HG03575 (cell line): ENCODE results near the gene FMN1.

Experiments used
- ATAC-seq: cut with Tn5 transposase; IDR thresholded peaks from one replicate; pipeline ENCODE4 v1.9.1; 2021; ENCODE audit not compliant: unreplicated experiment, insufficient number of reproducible peaks, low FRiP score; ENCODE audit errors: extremely low read depth

Gene FMN1, protein sequence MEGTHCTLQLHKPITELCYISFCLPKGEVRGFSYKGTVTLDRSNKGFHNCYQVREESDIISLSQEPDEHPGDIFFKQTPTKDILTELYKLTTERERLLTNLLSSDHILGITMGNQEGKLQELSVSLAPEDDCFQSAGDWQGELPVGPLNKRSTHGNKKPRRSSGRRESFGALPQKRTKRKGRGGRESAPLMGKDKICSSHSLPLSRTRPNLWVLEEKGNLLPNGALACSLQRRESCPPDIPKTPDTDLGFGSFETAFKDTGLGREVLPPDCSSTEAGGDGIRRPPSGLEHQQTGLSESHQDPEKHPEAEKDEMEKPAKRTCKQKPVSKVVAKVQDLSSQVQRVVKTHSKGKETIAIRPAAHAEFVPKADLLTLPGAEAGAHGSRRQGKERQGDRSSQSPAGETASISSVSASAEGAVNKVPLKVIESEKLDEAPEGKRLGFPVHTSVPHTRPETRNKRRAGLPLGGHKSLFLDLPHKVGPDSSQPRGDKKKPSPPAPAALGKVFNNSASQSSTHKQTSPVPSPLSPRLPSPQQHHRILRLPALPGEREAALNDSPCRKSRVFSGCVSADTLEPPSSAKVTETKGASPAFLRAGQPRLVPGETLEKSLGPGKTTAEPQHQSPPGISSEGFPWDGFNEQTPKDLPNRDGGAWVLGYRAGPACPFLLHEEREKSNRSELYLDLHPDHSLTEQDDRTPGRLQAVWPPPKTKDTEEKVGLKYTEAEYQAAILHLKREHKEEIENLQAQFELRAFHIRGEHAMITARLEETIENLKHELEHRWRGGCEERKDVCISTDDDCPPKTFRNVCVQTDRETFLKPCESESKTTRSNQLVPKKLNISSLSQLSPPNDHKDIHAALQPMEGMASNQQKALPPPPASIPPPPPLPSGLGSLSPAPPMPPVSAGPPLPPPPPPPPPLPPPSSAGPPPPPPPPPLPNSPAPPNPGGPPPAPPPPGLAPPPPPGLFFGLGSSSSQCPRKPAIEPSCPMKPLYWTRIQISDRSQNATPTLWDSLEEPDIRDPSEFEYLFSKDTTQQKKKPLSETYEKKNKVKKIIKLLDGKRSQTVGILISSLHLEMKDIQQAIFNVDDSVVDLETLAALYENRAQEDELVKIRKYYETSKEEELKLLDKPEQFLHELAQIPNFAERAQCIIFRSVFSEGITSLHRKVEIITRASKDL (N-terminal part only)

DNA sequence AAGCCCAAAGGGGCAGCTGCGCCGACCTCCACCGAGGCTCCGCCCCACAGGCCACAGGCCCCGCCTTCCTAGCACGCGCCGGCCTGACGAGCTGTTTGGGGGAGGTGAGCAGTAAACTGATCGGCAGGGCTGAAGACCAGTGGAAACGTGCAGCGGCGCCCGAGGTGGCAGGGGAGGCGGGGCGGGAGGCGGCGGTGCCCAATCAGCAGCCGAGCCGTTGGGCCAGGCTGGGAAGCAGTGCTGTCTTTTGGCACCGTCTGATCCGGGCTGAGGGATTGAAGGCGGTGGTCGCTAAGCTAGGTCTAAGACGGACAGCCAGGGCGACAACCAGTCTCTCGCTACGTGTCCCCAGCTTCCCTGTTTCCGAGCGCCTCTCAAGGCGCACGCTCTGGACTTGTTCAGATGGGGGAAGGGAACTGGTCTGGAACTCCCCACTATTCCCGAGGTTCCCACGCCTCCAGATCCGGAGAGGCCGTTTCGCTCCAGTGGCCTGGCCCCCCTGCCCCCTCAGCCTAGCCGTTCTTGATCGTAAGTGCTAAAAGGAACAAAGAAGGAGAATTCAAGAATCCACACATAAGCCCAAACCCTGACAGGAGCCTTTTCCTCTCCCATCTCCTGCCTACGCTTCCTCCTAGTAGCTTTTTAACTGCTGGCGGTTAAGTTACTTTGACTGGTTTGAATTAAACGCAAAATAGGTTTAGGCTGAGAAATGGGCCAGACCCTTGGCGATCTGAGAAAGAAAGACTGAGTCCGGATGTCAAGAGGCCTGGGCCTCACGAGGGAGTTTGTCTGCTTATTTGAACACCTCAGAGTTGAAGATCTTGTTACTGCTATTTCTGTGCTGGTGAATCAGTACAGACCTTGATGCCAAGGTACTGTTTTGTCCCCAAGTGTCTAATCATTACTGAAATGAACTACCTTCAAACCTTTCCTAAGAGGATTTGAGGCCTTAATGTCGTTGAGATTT lies at the start of gene FMN1:
Gene FMN1 (minus strand): TSS at position 11 of the 967 bp plus-strand sequence. CDS start 39,800 bp downstream, outside the sequence.
- peak; percentile 77 for ATAC-seq

DNA sequence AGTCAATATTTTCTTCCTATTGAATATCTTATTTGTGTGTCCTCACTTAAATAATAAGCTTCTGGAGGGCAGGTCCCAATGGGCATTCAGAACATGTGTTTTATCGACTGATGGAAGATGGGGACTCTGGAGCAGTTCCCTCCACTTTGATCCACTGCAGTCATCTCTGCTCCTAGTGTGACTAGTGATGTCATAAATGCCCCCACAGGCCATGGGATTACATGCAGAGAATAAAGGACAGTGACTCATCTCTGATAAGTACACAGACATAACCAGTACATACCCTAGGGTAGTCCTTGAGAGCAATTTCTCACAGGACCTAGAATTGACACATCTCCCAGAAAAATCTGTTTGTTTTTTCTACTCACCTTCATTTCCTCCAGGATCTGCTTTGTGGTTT lies 49.4 kb upstream of the FMN1 start:
- no peak for ATAC-seq

DNA sequence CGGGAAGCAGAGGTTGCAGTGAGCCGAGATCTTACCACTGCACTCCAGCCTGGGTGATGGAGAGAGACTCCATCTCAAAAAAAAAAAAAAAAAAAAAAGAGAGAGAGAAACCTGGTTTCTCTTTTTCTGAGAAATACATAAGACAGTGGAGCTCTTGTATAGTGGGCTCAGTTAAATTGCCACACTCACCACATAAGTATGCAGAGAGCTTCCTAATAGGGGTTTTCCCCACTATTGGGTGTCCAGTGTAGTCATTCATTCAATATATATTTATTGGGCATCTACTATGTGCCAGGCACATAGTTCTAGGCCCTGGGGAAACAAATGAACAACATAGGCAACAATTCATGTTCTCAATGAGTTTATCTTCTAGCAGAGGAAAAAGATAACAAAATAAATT lies 48.9 kb upstream of the FMN1 start:
- no peak for ATAC-seq

GRCh38 chr15:33242669-33243191 lies 48.2 kb upstream of the FMN1 start:
- ATAC-seq, result no peak

DNA sequence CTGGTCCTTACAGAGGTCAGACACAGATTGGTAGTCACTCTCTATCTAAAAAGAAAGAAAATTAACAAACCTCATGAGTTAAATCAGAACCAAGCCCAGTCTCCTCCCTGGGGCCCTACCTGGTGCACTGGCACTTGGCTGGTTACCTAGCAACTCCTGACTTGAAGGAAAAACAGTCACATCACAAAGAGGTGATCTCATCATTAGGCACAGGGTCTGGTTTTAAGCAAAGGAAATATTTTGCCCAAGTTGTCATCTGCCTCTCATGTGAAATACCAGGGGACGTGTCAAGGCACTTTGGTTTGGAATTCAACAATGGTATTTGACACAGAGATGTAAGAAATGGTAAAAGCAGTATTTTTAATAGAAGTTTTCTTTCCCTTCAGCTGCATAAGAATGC lies 47.7 kb upstream of the FMN1 start:
- no peak for ATAC-seq

DNA sequence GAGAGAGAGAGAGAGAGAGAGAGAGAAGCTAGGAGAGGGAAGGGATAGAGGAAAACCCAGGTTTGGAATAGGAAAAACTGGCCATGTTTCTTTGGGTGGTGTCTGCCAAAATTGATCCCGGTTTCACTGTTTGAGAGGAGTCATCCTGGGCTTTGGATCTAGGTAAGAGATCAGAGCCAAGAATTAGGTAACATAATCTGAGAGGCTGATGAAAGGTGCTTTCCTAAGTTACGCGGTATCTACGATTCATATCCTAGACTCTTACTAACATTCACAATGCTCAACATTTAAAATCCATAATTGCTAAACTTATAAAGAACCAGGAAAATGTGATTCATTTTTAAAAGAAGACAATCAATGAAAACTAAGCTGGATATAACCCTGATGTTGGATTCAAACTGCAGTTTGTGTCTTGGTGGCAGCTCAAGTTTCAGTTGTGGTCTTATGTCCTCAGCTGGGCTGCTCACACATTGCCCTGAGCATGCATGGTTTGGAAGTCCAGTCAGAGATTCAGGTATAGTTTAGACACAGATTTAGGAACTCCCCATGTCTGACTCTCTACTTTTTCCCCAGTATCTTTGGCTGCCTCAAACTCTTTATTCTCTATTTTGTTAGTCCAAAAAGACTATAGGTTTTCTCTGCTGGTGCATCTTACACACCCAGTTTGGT lies 42.5 kb upstream of the FMN1 start:
- no peak for ATAC-seq

DNA sequence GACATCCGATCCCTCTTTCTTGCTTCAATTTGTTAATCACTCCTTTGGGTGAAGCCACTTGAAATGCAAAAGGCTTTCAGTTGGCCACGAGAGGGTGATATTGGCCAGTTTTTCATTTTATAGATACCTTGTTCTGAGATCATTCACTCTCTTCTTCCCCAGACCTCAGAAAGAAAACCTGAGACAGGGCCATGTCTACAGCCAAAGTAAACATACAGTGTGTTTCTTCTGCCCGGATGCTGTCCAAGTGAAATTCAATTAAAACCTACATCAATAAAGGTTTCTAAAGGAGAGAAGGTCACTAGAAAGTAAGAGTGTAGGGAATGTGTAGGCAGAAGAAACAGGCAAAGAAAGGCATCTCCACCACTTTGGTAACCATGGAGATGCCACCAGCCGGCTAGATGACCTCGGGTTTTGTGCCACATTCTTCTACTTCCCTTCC lies 39.5 kb upstream of the FMN1 start:
- no peak for ATAC-seq

DNA sequence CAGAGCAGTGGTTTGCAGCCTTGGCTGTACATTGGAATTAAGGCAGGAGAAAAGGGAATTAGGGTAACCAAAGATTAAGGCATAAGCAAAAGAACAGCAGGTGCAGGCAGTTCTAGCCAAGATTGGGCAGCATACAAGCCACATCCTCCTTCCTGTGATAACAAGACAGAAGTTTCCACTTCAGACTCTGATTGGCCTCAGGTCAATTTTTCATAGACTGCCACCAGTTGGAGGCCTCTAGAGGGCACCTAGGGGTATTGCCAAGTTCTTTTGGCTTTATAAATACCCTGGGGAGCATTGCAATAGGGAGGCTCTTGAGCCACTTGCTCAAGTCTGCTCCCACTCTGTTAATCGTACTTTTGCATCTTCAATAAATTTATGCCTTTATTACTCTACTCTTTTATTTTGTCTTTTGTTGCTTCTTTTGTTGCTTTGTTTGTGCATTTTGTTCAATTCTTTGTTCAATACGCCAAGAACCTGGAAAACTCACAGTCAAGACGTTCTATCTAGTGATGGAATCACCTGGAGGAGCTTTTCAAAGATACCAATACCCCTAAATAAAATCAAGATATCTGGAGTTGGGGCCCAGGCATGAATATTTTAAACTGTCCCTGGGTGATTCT lies 32.2 kb upstream of the FMN1 start:
- peak; percentile 82 for ATAC-seq

- ATAC-seq, result no peak
Measured at GRCh38 chr15:33218071-33218491, 23.6 kb upstream of the FMN1 start.

- no peak for ATAC-seq
Measured at GRCh38 chr15:33215941-33216872, 21.7 kb upstream of the FMN1 start.

- no peak for ATAC-seq
Measured at GRCh38 chr15:33211176-33211808, 16.8 kb upstream of the FMN1 start.

GRCh38 chr15:33209575-33210481 lies 15.3 kb upstream of the FMN1 start:
- no peak for ATAC-seq

DNA sequence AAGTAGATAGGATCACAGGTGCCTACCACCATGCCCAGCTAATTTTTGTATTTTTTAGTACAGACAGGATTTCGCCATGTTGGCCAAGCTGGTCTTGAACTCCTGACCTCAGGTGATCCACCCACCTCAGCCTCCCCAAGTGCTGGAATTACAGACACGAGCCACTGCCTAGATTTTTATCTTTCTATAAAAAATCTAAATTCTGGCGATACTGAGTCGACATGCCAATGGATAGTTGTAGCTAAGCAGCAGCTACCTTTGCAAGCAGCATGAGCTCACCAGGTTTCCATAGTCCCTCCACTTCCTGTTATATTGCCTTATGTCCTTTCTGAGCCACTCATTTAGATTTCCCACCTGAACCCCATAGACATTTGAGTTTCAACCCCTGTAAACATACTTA lies 13.1 kb upstream of the FMN1 start:
- no peak for ATAC-seq

DNA sequence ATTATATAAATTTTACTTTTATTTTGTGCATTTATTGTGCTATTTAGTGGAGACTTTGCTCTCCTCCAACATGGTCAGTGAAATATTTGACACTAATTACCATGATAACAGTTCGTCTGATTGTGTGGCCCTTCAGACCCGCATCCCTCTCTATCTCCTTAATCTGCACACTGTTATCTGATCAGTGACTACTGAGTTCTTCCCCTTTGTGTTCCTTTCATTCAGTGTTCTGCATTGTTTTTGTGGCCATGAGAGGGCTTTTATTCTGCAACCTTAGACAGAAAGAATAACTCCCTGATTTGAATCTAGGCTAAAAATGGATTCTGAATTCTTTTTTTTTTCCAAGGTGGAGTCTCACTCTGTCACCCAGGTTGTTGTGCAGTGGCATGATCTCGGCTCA lies 11.9 kb upstream of the FMN1 start:
- no peak for ATAC-seq

DNA sequence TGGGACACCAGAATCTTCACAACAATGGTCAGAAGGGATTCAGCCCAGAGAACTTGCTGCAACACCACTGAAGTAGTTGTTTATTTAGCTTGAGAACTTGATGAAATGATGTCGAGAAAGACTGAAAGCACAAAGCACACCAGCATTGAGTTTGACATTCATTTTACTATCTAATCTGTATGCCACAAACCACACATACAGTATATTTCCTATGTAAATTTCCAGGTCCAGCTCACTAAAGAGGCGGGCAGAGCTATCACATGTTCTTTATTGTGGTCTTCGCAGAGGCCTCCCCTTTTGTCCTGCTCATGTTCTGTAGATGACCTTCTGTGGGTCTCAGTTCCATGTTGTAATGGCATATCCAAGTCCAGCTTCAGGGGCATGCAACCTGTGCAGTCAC lies 10.4 kb upstream of the FMN1 start:
- no peak for ATAC-seq
